Suprapubic skin (tissue), 4 donors: ENCODE measurements around the gene FMO3. TPM values are rescaled to one million over a fixed set of nuclear protein-coding genes. Genes with fewer than 3 reads are reported as not detected.

ENCODE experiments used
- DNase-seq, 2 donors: peaks; one replicate each; pipeline ENCODE4 v3.0.0-alpha.2; 2019; ENCODE audit warnings: low spot score in 2 of 2
- H3K27ac ChIP-seq: fragments of 200-600 bp; sonication (generic); one replicate; pipeline ENCODE4 v1.5.1; 2019
- H3K27me3 ChIP-seq: fragments of 200-600 bp; sonication (generic); one replicate; pipeline ENCODE4 v1.5.1; 2019
- H3K36me3 ChIP-seq: fragments of 200-600 bp; sonication (generic); one replicate; pipeline ENCODE4 v1.5.1; 2019
- H3K4me1 ChIP-seq: fragments of 200-600 bp; sonication (generic); one replicate; pipeline ENCODE4 v1.5.1; 2019
- H3K4me3 ChIP-seq: fragments of 200-600 bp; sonication (generic); one replicate; pipeline ENCODE4 v1.5.1; 2019; ENCODE audit warnings: mild to moderate bottlenecking
- H3K9me3 ChIP-seq: fragments of 200-600 bp; sonication (generic); one replicate; pipeline ENCODE4 v1.5.1; 2019
- EP300 ChIP-seq: sonication (generic); formaldehyde crosslinking; IDR thresholded peaks from one replicate; pipeline ENCODE4 v1.6.1; 2017; ENCODE audit warnings: antibody characterized with exemption
- POLR2A ChIP-seq, 2 donors: fragments of 450-650 bp; IDR thresholded peaks; one replicate each; pipeline ENCODE4 v1.6.1; 2017; ENCODE audit warnings: antibody characterized with exemption in 2 of 2, mild to moderate bottlenecking in 2 of 2, moderate library complexity in 2 of 2
- POLR2AphosphoS5 ChIP-seq, 3 donors: sonication (generic); formaldehyde crosslinking; IDR thresholded peaks; one replicate each; pipeline ENCODE4 v1.6.1; 2017; ENCODE audit warnings: antibody characterized with exemption in 3 of 3
- WGBS: methylation state at CpG from one replicate; pipeline ENCODE4 v1.1.5; 2018; 5-methylcytosine and 5-hydroxymethylcytosine counted together
- total RNA-seq, 4 donors: library from RNA; depleted of rRNA; stranded (reverse); fragments of >200 nt; gene quantifications; one replicate each; pipeline ENCODE4 v1.1.0, GENCODE V29; 2016
- TF ChIP-seq, protein P1 (sequence below), 2 donors: fragments of 200-600 bp in 1 of 2; fragments of 450-650 bp in 1 of 2; sonication (generic) in 1 of 2; IDR thresholded peaks; one replicate each; pipeline ENCODE4 v1.5.1; 2016 to 2019; ENCODE audit warnings: antibody characterized with exemption in 2 of 2, mild to moderate bottlenecking in 1 of 2, moderate library complexity in 1 of 2

FMO3 gene
- total RNA-seq, 4 donors from 2014 or later: 0.36 to 3.8 (median 1.7) TPM

DNA sequence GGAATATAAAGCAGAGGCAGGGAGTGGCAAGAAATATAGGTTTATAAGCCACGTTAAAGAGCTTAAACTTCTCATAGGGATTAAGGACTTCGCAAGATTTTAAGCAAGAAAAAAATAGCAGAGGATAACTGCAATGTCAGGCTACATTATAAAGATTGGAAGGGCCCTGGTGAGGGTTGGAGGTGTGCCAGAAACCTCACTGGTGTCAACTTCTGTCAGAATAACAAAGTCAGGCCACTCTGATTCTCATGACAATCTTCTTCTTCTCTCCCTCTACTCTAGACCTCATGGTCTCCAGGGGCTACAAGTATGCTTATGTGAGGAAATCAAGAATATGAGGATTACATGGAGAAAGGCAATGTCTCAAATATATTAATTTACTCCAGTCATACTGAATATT, 61.8 kb downstream of the FMO3 start:
- H3K27me3 ChIP-seq: no peaks in the 10 kb centered on the region
- no peak for DNase-seq
- no peaks in the 10 kb centered on the region for H3K9me3 ChIP-seq
- H3K4me1 ChIP-seq: no peaks in the 10 kb centered on the region
- no peak overlapping the region for H3K4me3 ChIP-seq
- WGBS: 84% methylated on average over 2 of the region's 2 CpGs
- H3K27ac ChIP-seq: no peak overlapping the region
- no peaks in the 10 kb centered on the region for H3K36me3 ChIP-seq
- TF ChIP-seq POLR2A (IDR thresholded peaks at IDR 0.05) (no peak), POLR2AphosphoS5 (IDR thresholded peaks at IDR 0.05) (no peak), EP300 (no peak)
- TF ChIP-seq, protein P1, sequence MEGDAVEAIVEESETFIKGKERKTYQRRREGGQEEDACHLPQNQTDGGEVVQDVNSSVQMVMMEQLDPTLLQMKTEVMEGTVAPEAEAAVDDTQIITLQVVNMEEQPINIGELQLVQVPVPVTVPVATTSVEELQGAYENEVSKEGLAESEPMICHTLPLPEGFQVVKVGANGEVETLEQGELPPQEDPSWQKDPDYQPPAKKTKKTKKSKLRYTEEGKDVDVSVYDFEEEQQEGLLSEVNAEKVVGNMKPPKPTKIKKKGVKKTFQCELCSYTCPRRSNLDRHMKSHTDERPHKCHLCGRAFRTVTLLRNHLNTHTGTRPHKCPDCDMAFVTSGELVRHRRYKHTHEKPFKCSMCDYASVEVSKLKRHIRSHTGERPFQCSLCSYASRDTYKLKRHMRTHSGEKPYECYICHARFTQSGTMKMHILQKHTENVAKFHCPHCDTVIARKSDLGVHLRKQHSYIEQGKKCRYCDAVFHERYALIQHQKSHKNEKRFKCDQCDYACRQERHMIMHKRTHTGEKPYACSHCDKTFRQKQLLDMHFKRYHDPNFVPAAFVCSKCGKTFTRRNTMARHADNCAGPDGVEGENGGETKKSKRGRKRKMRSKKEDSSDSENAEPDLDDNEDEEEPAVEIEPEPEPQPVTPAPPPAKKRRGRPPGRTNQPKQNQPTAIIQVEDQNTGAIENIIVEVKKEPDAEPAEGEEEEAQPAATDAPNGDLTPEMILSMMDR (IDR thresholded peaks at IDR 0.05): no peak

DNA sequence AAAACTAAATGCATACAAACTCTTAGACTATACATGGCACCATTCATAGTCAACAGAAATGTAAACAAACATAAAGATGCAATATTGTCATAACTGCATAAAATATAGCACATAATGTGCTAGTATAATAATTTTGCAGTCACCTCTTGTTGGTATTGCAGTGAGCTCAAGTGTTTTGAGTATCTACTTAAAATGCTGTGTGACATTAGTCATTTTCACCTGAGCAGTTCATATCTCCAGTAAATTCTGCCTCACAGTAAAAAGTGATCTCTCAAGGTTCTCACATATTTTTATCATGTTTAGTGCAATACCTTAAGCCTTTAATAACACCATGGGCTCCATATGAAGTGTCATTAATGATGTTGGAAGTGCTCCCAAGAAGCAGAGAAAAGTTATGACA, 64.8 kb downstream of the FMO3 start:
- Histone ChIP-seq H3K4me1 (no peaks in the 10 kb centered on the region), H3K27ac (no peak overlapping the region)
- TF ChIP-seq POLR2A (IDR thresholded peaks at IDR 0.05): no peak
- TF ChIP-seq, protein P1 (IDR thresholded peaks at IDR 0.05): no peak
- no peak for TF ChIP-seq POLR2AphosphoS5 (IDR thresholded peaks at IDR 0.05)
- TF ChIP-seq EP300: no peak

DNA sequence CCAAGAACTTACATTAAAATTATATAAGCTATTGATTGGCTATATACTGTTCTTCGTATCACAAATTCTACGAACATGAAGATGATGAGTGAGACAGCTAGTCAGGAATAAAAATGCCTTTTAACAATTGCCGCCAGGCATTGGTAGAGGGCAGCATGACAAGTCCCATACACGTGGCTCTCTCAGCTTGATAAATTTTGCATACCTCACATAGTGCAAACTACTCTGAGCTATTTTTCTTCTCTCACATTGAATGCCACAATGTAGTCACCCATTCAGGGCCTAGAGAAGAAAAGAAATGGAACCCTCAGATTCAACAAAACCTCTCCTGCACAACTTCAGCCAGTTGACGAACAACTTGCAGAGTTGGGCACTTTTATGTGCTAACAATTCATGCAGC, 67.4 kb downstream of the FMO3 start:
- no peaks in the 10 kb centered on the region for H3K4me1 ChIP-seq
- TF ChIP-seq POLR2A (IDR thresholded peaks at IDR 0.05) (no peak), EP300 (no peak), POLR2AphosphoS5 (IDR thresholded peaks at IDR 0.05) (no peak)
- TF ChIP-seq, protein P1 (IDR thresholded peaks at IDR 0.05): no peak
- H3K27ac ChIP-seq: no peak overlapping the region
- no peaks in the 10 kb centered on the region for H3K9me3 ChIP-seq
- no peaks in the 10 kb centered on the region for H3K36me3 ChIP-seq
- no peak overlapping the region for H3K4me3 ChIP-seq
- DNase-seq: no peak
- no peaks in the 10 kb centered on the region for H3K27me3 ChIP-seq
- 85% methylated on average over 5 of the region's 5 CpGs for WGBS

More for the DNA sequence above, 64.8 kb downstream of the FMO3 start:
- no peak overlapping the region for H3K4me3 ChIP-seq
- no peaks in the 10 kb centered on the region for H3K36me3 ChIP-seq
- H3K27me3 ChIP-seq: no peaks in the 10 kb centered on the region
- no peaks in the 10 kb centered on the region for H3K9me3 ChIP-seq
- DNase-seq: no peak

DNA sequence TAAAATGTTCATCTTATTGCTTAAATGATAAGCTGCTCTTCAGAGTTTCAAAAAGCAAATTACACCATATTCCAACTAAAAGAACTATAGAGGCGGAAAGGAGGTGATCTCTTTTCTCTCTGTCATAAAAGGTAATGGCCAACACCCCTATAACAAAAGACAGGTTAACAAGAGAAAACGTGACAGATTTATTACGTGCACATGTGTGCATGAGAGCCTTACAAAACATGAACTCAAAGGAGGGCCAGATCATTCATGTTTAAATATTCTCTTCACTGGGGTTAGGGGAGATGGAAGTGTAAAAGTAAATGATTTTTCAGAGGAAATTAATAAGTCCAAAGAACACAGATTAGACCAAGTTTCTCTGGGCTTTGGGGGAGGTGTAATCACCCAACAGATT, 67.8 kb downstream of the FMO3 start:
- no peak overlapping the region for H3K27ac ChIP-seq
- H3K36me3 ChIP-seq: no peaks in the 10 kb centered on the region
- no peaks in the 10 kb centered on the region for H3K27me3 ChIP-seq
- H3K9me3 ChIP-seq: no peaks in the 10 kb centered on the region
- H3K4me1 ChIP-seq: no peaks in the 10 kb centered on the region
- H3K4me3 ChIP-seq: no peak overlapping the region
- TF ChIP-seq, protein P1 (IDR thresholded peaks at IDR 0.05): no peak
- TF ChIP-seq EP300 (no peak), POLR2AphosphoS5 (IDR thresholded peaks at IDR 0.05) (no peak), POLR2A (IDR thresholded peaks at IDR 0.05) (no peak)
- WGBS: 86% methylated on average over 3 of the region's 3 CpGs
- DNase-seq: no peak

DNA sequence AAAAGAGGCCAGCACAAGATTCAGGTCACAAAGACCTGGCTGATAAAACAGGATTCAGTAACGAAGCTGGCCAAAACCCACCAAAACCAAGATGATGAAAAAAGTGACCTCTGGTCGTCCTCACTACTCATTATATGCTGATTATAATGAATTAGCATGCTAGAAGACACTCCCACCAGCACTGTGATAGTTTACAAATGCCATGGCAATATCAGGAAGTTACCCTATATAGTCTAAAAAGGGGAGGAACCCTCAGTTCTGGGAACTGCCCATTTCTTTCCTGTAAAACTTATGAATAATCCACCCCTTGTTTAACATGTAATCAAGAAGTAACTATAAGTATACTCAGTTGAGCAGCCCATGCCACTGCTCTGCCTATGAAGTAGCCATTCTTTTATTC, 68.4 kb downstream of the FMO3 start:
- H3K4me3 ChIP-seq: no peak overlapping the region
- no peaks in the 10 kb centered on the region for H3K27me3 ChIP-seq
- no peak for DNase-seq
- H3K9me3 ChIP-seq: no peaks in the 10 kb centered on the region
- H3K4me1 ChIP-seq: no peaks in the 10 kb centered on the region
- 72% methylated on average over 2 of the region's 2 CpGs for whole genome bisulfite sequencing
- H3K36me3 ChIP-seq: no peaks in the 10 kb centered on the region
- H3K27ac ChIP-seq: no peak overlapping the region
- TF ChIP-seq POLR2AphosphoS5 (IDR thresholded peaks at IDR 0.05) (no peak), POLR2A (IDR thresholded peaks at IDR 0.05) (no peak), EP300 (no peak)
- TF ChIP-seq, protein P1 (IDR thresholded peaks at IDR 0.05): no peak
